ENCODE data around the gene MINDY4. TPM values are rescaled to one million over a fixed set of nuclear protein-coding genes. Genes with fewer than 3 reads are reported as not detected.

MINDY4 gene
- polyA plus RNA-seq, 1 experiment = 2.3 TPM

DNA sequence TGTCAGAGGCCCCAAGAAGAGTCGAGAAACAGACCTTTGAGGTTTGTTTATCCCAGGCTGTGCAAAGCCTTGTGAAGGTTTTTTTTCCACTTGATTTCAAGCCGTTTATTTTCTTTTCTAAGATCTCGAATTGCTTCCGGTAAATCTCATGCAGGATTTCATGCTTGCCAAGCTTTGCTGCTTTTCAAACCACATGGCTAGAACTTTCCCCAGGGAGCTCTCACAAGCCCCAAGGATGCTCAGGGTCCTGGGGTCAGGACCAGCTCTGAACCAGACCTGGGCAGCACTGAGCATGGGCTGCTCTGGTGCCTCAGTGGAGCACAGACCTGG, 92.5 kb downstream of the MINDY4 start:
- ChIA-PET POLR2A (no interaction called here), CTCF (interaction anchor here (0.7 to 1.7 kb wide), 4 partner anchors 9 to 75 kb away, joined by 3 to 5 read pairs (median 3); no protein-coding TSS in a partner anchor)
- no peak for TF ChIP-seq CTCF (IDR thresholded peaks at IDR 0.05; ENCODE audit: insufficient read depth, low read depth, low read length)
- DNase-seq (ENCODE audit: low read depth) = no peak
- Histone ChIP-seq H3K4me3 (ENCODE audit: low read depth, low read length) (no peak overlapping the region), H3K36me3 (ENCODE audit: control insufficient read depth, insufficient read depth, low read length) (no peaks in the 10 kb centered on the region), H3K27me3 (ENCODE audit: control insufficient read depth, insufficient read depth, low read length) (peaks cover 1% of the 10 kb centered on the region)

GRCh38 chr7:30864101-30864500, 92.9 kb downstream of the MINDY4 start:
- peaks cover 1% of the 10 kb centered on the region for H3K27me3 ChIP-seq (ENCODE audit: control insufficient read depth, insufficient read depth, low read length)
- no peak overlapping the region for H3K4me3 ChIP-seq (ENCODE audit: low read depth, low read length)
- no peaks in the 10 kb centered on the region for H3K36me3 ChIP-seq (ENCODE audit: control insufficient read depth, insufficient read depth, low read length)
- no peak for DNase-seq (ENCODE audit: low read depth)
- no peak for TF ChIP-seq CTCF (IDR thresholded peaks at IDR 0.05; ENCODE audit: insufficient read depth, low read depth, low read length)
- ChIA-PET CTCF (interaction anchor here (0.7 to 1.3 kb wide), 4 partner anchors 9 to 75 kb away, joined by 3 to 5 read pairs (median 3); no protein-coding TSS in a partner anchor), POLR2A (no interaction called here)

DNA sequence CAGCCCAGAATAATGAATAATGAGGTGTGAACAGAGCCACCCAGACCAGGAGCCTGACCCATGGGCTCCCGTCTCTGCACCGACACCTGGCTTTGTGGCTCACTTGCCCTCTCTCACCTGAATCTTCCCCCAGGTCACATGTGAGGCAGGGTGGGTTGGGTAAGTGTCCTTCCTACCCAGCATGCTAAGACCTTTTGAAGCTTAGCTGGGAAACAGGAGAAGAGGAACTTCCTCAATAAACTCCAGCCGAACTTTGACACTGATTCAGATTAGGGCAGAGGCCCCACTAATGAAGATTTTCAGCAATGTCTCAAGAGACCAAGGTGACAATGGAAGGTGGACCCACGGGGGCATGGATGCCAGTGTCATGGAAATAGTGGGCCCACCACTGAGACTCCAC, 93.9 kb downstream of the MINDY4 start:
- no peaks in the 10 kb centered on the region for H3K36me3 ChIP-seq (ENCODE audit: control insufficient read depth, insufficient read depth, low read length)
- ChIA-PET CTCF (interaction anchor here (1.3 kb wide), 1 partner anchor 74 kb away, joined by 3 read pairs; no protein-coding TSS in a partner anchor), POLR2A (no interaction called here)
- H3K27me3 ChIP-seq (ENCODE audit: control insufficient read depth, insufficient read depth, low read length) = peaks cover 1% of the 10 kb centered on the region
- TF ChIP-seq CTCF (IDR thresholded peaks at IDR 0.05; ENCODE audit: insufficient read depth, low read depth, low read length) = no peak
- H3K4me3 ChIP-seq (ENCODE audit: low read depth, low read length) = no peak overlapping the region
- DNase-seq (ENCODE audit: low read depth) = no peak

GRCh38 chr7:30865821-30866220, 94.6 kb downstream of the MINDY4 start:
- H3K36me3 ChIP-seq (ENCODE audit: control insufficient read depth, insufficient read depth, low read length) = no peaks in the 10 kb centered on the region
- ChIA-PET CTCF (no interaction called here), POLR2A (no interaction called here)
- TF ChIP-seq CTCF (IDR thresholded peaks at IDR 0.05; ENCODE audit: insufficient read depth, low read depth, low read length) = no peak
- H3K4me3 ChIP-seq (ENCODE audit: low read depth, low read length) = no peak overlapping the region
- no peak for DNase-seq (ENCODE audit: low read depth)
- peaks cover 1% of the 10 kb centered on the region for H3K27me3 ChIP-seq (ENCODE audit: control insufficient read depth, insufficient read depth, low read length)

- TF ChIP-seq CTCF (IDR thresholded peaks at IDR 0.05; ENCODE audit: insufficient read depth, low read depth, low read length) = no peak
- CTCF ChIA-PET = no interaction called here
- DNase-seq (ENCODE audit: low read depth) = no peak
- H3K4me3 ChIP-seq (ENCODE audit: low read depth, low read length) = no peak overlapping the region
- H3K27me3 ChIP-seq (ENCODE audit: control insufficient read depth, insufficient read depth, low read length) = peaks cover 1% of the 10 kb centered on the region
- POLR2A ChIA-PET = no interaction called here
- no peaks in the 10 kb centered on the region for H3K36me3 ChIP-seq (ENCODE audit: control insufficient read depth, insufficient read depth, low read length)
These were observed 95.7 kb downstream of the MINDY4 start for GRCh38 chr7:30866939-30867338.

Data from BJ (cell line).